K562 (cell line): ENCODE results near the gene PIK3CA. TPM values are rescaled to one million over a fixed set of nuclear protein-coding genes. Genes with fewer than 3 reads are reported as not detected.

ENCODE experiments used
- AFF4 ChIP-seq: sonication (generic); formaldehyde crosslinking; IDR thresholded peaks from 2 replicates; pipeline ENCODE4 v1.8.0; 2023; ENCODE audit warnings: mild to moderate bottlenecking, missing genetic modification reagents
- BCL6 ChIP-seq: fragments of 250-450 bp; sonication (Bioruptor Pico); IDR thresholded peaks from 2 replicates; pipeline ENCODE4 v1.4.0; 2020
- HNRNPUL1 ChIP-seq: fragments of 200-400 bp; formaldehyde crosslinking; IDR thresholded peaks from 2 replicates; pipeline ENCODE4 v1.6.1; 2017; ENCODE audit warnings: low read length
- JUND ChIP-seq, 2 experiments: IDR thresholded peaks; 2 replicates in 1 of 2; 3 replicates in 1 of 2; pipeline ENCODE4 v1.6.1; 2011; ENCODE audit warnings: borderline replicate concordance in 2 of 2, low read depth in 2 of 2, low read length in 2 of 2, improper control_type of control experiment in 1 of 2, missing biosample characterization in 1 of 2, missing genetic modification characterization in 1 of 2, missing genetic modification reagents in 1 of 2
- KDM5B ChIP-seq: fragments of 200-600 bp; sonication (generic); IDR thresholded peaks from 2 replicates; pipeline ENCODE4 v1.6.1; 2012; ENCODE audit warnings: low read depth, mild to moderate bottlenecking, moderate library complexity, low read length, control low read depth, inconsistent platforms; ENCODE audit not compliant: insufficient replicate concordance
- LCOR ChIP-seq: sonication (generic); formaldehyde crosslinking; IDR thresholded peaks from 2 replicates; pipeline ENCODE4 v1.8.0; 2022; ENCODE audit warnings: mild to moderate bottlenecking, missing genetic modification reagents
- NONO ChIP-seq, 2 experiments: fragments of 200-400 bp in 1 of 2; fragments of 450-650 bp in 1 of 2; formaldehyde crosslinking in 1 of 2; IDR thresholded peaks; 2 replicates each; pipeline ENCODE4 v1.6.1; 2017; ENCODE audit warnings: low read depth in 2 of 2, mild to moderate bottlenecking in 2 of 2, moderate library complexity in 2 of 2, low read length in 1 of 2
- RBM17 ChIP-seq: fragments of 200-400 bp; formaldehyde crosslinking; IDR thresholded peaks from 2 replicates; pipeline ENCODE4 v1.6.1; 2017; ENCODE audit warnings: low read depth, mild to moderate bottlenecking, low read length, borderline replicate concordance
- RNF2 ChIP-seq: sonication (generic); IDR thresholded peaks from 2 replicates; pipeline ENCODE4 v1.6.1; 2016
- RNF219 ChIP-seq: fragments of 250-450 bp; sonication (Bioruptor Pico); IDR thresholded peaks from 2 replicates; pipeline ENCODE4 v1.5.0; 2022; ENCODE audit warnings: mild to moderate bottlenecking
- SP2 ChIP-seq: IDR thresholded peaks from 2 replicates; pipeline ENCODE4 v1.6.1; 2011; ENCODE audit warnings: mild to moderate bottlenecking, low read depth, low read length, moderate library complexity; ENCODE audit not compliant: poor library complexity, severe bottlenecking; ENCODE audit errors: extremely low read depth
- SPI1 ChIP-seq: IDR thresholded peaks from 2 replicates; pipeline ENCODE4 v1.6.1; 2011; ENCODE audit warnings: low read depth, low read length, control low read depth, borderline replicate concordance
- SRF ChIP-seq, 2 experiments: fragments of 250-450, 450-650 bp in 1 of 2; sonication (Bioruptor Pico) in 1 of 2; sonication (generic) in 1 of 2; formaldehyde crosslinking; IDR thresholded peaks; 2 replicates each; pipeline versions ENCODE4 v1.5.0 to v1.5.1; 2020 to 2022; ENCODE audit warnings: mild to moderate bottlenecking in 1 of 2, missing genetic modification reagents in 1 of 2
- TAF9B ChIP-seq: fragments of 450-650 bp; IDR thresholded peaks from 2 replicates; pipeline ENCODE4 v1.6.1; 2018; ENCODE audit warnings: mild to moderate bottlenecking; ENCODE audit not compliant: partially characterized antibody
- ZBTB17 ChIP-seq: fragments of 450-650 bp; formaldehyde crosslinking; IDR thresholded peaks from 2 replicates; pipeline ENCODE4 v1.4.0; 2020; ENCODE audit warnings: mild to moderate bottlenecking
- ZBTB26 ChIP-seq: fragments of 450-650 bp; formaldehyde crosslinking; IDR thresholded peaks from 2 replicates; pipeline ENCODE4 v1.4.0; 2022; ENCODE audit warnings: missing genetic modification characterization
- ZC3H4 ChIP-seq: sonication (generic); formaldehyde crosslinking; IDR thresholded peaks from 2 replicates; pipeline ENCODE4 v1.9.0; 2021; ENCODE audit warnings: missing genetic modification reagents, borderline replicate concordance
- ZNF431 ChIP-seq: sonication (generic); formaldehyde crosslinking; IDR thresholded peaks from 2 replicates; pipeline ENCODE4 v1.8.0; 2022; ENCODE audit warnings: mild to moderate bottlenecking, missing genetic modification reagents
- ZNF436 ChIP-seq: fragments of 250-450, 450-650 bp; sonication (Bioruptor Pico); formaldehyde crosslinking; IDR thresholded peaks from 2 replicates; pipeline ENCODE4 v1.7.0; 2020; ENCODE audit warnings: mild to moderate bottlenecking
- ZNF589 ChIP-seq: fragments of 200-800 bp; sonication (Bioruptor generic); IDR thresholded peaks from 2 replicates; pipeline ENCODE4 v1.6.1; 2016; ENCODE audit warnings: low read depth, missing genetic modification characterization, missing compliant biosample characterization
- polyA plus RNA-seq, 8 experiments: library from polyadenylated mRNA; depleted of rRNA in 4 of 8; stranded (reverse) in 5 of 8; unstranded in 3 of 8; fragments of >200 nt; fragmentation: Nextera tagmentation in 2 of 8; fragmentation: Illumina TruSeq in 1 of 8; extraction: Ambion mirVana in 2 of 8; extraction: Trizol in 1 of 8; gene quantifications; 2 replicates each; pipeline versions ENCODE4 v1.2.1 to v1.2.3, GENCODE V29; 2011 to 2014; ENCODE audit warnings: inconsistent platforms in 1 of 8, missing spikeins in 1 of 8
- total RNA-seq, 7 experiments: library from RNA; depleted of rRNA in 6 of 7; stranded (reverse); fragments of >200 nt in 6 of 7; fragmentation: Illumina TruSeq in 2 of 7; extraction: Trizol in 2 of 7; gene quantifications; 2 replicates each; pipeline versions ENCODE4 v1.2.1 to v1.2.3, GENCODE V29; 2011 to 2021; ENCODE audit warnings: low replicate concordance in 1 of 7

The PIK3CA gene
- total and polyA plus RNA-seq, 9 of the 15 experiments (the other 6 are each of a cell fraction or from before 2014, with no cell fraction given), result 3.8 to 19.4 (median 10.8) TPM

- 0 out of 4 replicates have a peak, but pooled peaks of 1 of the 2 experiments have one; percentile 54 for TF ChIP-seq NONO (IDR thresholded peaks at IDR 0.05; ENCODE audit: low read depth in 2 of 2, low read length in 1 of 2)
- no peak; the same call in 1 of the 2 replicates for TF ChIP-seq RNF2
- TF ChIP-seq SP2, result no peak
- TF ChIP-seq KDM5B, result no peak
- TF ChIP-seq RNF219 (CRISPR knock-in tag), result no peak
- TF ChIP-seq SPI1, result peak; percentile 31; the same call in 1 of the 2 replicates
- no peak for TF ChIP-seq ZBTB17 (CRISPR knock-in tag)
- no peak for TF ChIP-seq HNRNPUL1
- no peak for TF ChIP-seq AFF4 (CRISPR knock-in tag)
- TF ChIP-seq SRF (CRISPR knock-in tag; IDR thresholded peaks at IDR 0.05), result no peak
- peak; percentile 20; the same call in 1 of the 2 replicates for TF ChIP-seq JUND (IDR thresholded peaks at IDR 0.05; ENCODE audit: borderline replicate concordance, low read depth, low read length)
- TF ChIP-seq JUND (tag; IDR thresholded peaks at IDR 0.05; ENCODE audit: borderline replicate concordance, low read depth, low read length), result no peak
- TF ChIP-seq ZNF589 (CRISPR knock-in tag), result 0 out of 2 replicates have a peak, but pooled peaks have one; percentile 55
- TF ChIP-seq TAF9B, result peak; percentile 46
- TF ChIP-seq ZNF431 (CRISPR knock-in tag), result no peak
- no peak for TF ChIP-seq RBM17
- TF ChIP-seq ZBTB26, result no peak
- no peak for TF ChIP-seq ZC3H4 (CRISPR knock-in tag)
- no peak for TF ChIP-seq BCL6 (CRISPR knock-in tag)
- no peak for TF ChIP-seq ZNF436
- TF ChIP-seq LCOR, result no peak
Observed at GRCh38 chr3:179147873-179148615, at the start of gene PIK3CA (continued).
